AG04450 (cell line): ENCODE results near the gene SUSD4. TPM values are rescaled to one million over a fixed set of nuclear protein-coding genes. Genes with fewer than 3 reads are reported as not detected.

Source experiments
- CTCF ChIA-PET: fragments of 300-600, 350-600 bp; formaldehyde crosslinking; extraction: SDS; loops from one replicate; lab custom pipeline; 2022; ENCODE audit warnings: antibody characterized with exemption, inconsistent platforms; lab: Charles Lee
- POLR2A ChIA-PET: fragments of 350-600 bp; formaldehyde crosslinking; extraction: SDS; loops from one replicate; lab custom pipeline; 2021; ENCODE audit warnings: antibody characterized with exemption, inconsistent platforms; lab: Yijun Ruan, JAX
- DNase-seq: peaks from one replicate; pipeline ENCODE4 v3.0.0-alpha.2; 2011; ENCODE audit warnings: low read depth, low spot score
- H3K27ac ChIP-seq: one replicate; pipeline ENCODE4 v1.5.1; 2012; ENCODE audit warnings: low read depth, low read length, control low read depth
- H3K27me3 ChIP-seq: one replicate; pipeline ENCODE4 v1.6.0; 2012; ENCODE audit warnings: low read length; ENCODE audit not compliant: control insufficient read depth, insufficient read depth
- H3K4me3 ChIP-seq: 2 replicates; pipeline ENCODE4 v1.5.1; 2011; ENCODE audit warnings: mild to moderate bottlenecking, low read depth, low read length, control low read depth
- H3K9me3 ChIP-seq: 2 replicates; pipeline ENCODE4 v1.5.1; 2012; ENCODE audit warnings: low read length; ENCODE audit not compliant: control insufficient read depth, insufficient read depth
- CTCF ChIP-seq: IDR thresholded peaks from 2 replicates; pipeline ENCODE4 v1.5.1; 2011; ENCODE audit warnings: low read depth, low read length, control low read depth, inconsistent platforms
- polyA plus RNA-seq: library from polyadenylated mRNA; depleted of rRNA; stranded (reverse); fragments of >200 nt; gene quantifications from 2 replicates; pipeline ENCODE4 v1.2.3, GENCODE V29; 2011

Gene SUSD4
- polyA plus RNA-seq, 1 experiment = 0.29 TPM

- H3K27ac ChIP-seq = no peak overlapping the region
- no peaks in the 10 kb centered on the region for H3K9me3 ChIP-seq
- ChIA-PET CTCF (interaction anchor here (0.6 to 1.5 kb wide), 2 partner anchors 46 to 338 kb away, joined by 4 to 7 read pairs; no protein-coding TSS in a partner anchor), POLR2A (no interaction called here)
- TF ChIP-seq CTCF = no peak
- no peak for DNase-seq
- peaks cover 12% of the 10 kb centered on the region for H3K27me3 ChIP-seq
- no peak overlapping the region for H3K4me3 ChIP-seq
These were observed 184.2 kb downstream of the SUSD4 start for GRCh38 chr1:223179786-223180185.

- Histone ChIP-seq H3K4me3 (no peak overlapping the region), H3K27me3 (peaks cover 12% of the 10 kb centered on the region), H3K27ac (no peak overlapping the region), H3K9me3 (no peaks in the 10 kb centered on the region)
- DNase-seq = no peak
- ChIA-PET POLR2A (no interaction called here), CTCF (no interaction called here)
- no peak for TF ChIP-seq CTCF
These were observed 184.7 kb downstream of the SUSD4 start for GRCh38 chr1:223179280-223179679.

GRCh38 chr1:223177681-223178080, 186.3 kb downstream of the SUSD4 start:
- Histone ChIP-seq H3K9me3 (no peaks in the 10 kb centered on the region), H3K4me3 (no peak overlapping the region), H3K27ac (no peak overlapping the region), H3K27me3 (peaks cover 12% of the 10 kb centered on the region)
- ChIA-PET CTCF (no interaction called here), POLR2A (no interaction called here)
- TF ChIP-seq CTCF = no peak
- no peak for DNase-seq

- DNase-seq = no peak
- ChIA-PET POLR2A (no interaction called here), CTCF (no interaction called here)
- TF ChIP-seq CTCF = no peak
- Histone ChIP-seq H3K9me3 (no peaks in the 10 kb centered on the region), H3K27ac (no peak overlapping the region), H3K27me3 (peaks cover 12% of the 10 kb centered on the region), H3K4me3 (no peak overlapping the region)
These were observed 187.5 kb downstream of the SUSD4 start for GRCh38 chr1:223176437-223176836.

GRCh38 chr1:223175633-223176032, 188.3 kb downstream of the SUSD4 start:
- ChIA-PET POLR2A (no interaction called here), CTCF (no interaction called here)
- TF ChIP-seq CTCF = no peak
- Histone ChIP-seq H3K27me3 (peaks cover 12% of the 10 kb centered on the region), H3K27ac (no peak overlapping the region), H3K4me3 (no peak overlapping the region), H3K9me3 (no peaks in the 10 kb centered on the region)
- no peak for DNase-seq
